ENCODE data around the gene IDS.
"Not testable (repeated sequence)": the region's sequence is repeated elsewhere in the genome, so short reads cannot be mapped to it uniquely, and the experiment has no call there.

- not testable (repeated sequence) for TF ChIP-seq YY1 (IDR thresholded peaks at IDR 0.05; ENCODE audit: low read depth); PBX3 (IDR thresholded peaks at IDR 0.05)
Measured at GRCh38 chrX:149533999-149534398, 28.9 kb upstream of the IDS start.

All from SK-N-SH (cell line).